ENCODE data around the gene PSEN2.

PSEN2 gene

GRCh38 chr1:226886122-226886901 lies 15.9 kb downstream of the PSEN2 start:
- no peak for DNase-seq (ENCODE audit: low read depth in 1 of 2, low spot score in 1 of 2)

GRCh38 chr1:226887006-226887405 lies 16.6 kb downstream of the PSEN2 start:
- DNase-seq (ENCODE audit: low read depth in 1 of 2, low spot score in 1 of 2) = no peak

DNA sequence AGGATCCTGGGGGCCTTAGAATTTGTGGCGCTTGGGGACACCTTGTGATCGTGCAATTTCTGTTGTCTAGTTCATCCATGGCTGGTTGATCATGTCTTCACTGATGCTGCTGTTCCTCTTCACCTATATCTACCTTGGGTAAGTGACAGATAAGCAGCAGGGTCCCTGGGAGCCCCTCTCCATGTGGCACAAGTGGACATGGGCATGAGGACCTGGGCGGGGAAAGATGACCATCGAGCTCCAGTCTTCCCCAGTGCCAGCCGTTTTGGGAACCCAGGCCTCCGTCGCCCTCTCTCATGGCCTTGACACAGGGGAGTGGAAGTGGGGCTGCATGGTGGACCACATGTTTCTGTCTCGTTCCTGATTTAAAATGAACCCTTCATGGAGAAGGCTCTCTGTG lies 17.6 kb downstream of the PSEN2 start:
- DNase-seq (ENCODE audit: low read depth in 1 of 2, low spot score in 1 of 2) = no peak

GRCh38 chr1:226888816-226889215 lies 18.4 kb downstream of the PSEN2 start:
- no peak for DNase-seq (ENCODE audit: low read depth in 1 of 2, low spot score in 1 of 2)

GRCh38 chr1:226889616-226890330 lies 19.4 kb downstream of the PSEN2 start:
- DNase-seq (ENCODE audit: low read depth in 1 of 2, low spot score in 1 of 2) = no peak

- DNase-seq (ENCODE audit: low read depth in 1 of 2, low spot score in 1 of 2) = no peak
Observed at GRCh38 chr1:226890331-226891108, 20.1 kb downstream of the PSEN2 start.

DNA sequence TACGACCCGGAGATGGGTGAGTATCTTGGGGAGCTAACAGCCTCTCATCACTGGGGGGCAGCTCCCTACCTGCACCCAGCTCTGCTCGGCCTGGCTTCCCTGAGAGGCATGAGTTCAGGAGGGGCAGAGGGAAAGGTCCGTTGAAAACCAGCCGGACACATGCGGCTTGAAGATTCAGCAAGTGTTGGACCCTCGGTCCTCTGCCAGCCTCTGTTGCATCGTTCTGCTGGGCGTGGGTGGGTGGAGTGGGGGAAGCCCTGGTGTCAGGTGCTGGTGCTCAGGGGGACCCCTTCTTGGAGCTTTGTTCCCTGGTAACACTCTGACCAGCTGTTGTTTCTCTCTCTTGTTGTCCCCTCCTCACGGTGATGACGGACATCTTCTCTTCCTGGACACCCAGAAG lies 20.9 kb downstream of the PSEN2 start:
- no peak for DNase-seq (ENCODE audit: low read depth in 1 of 2, low spot score in 1 of 2)

DNA sequence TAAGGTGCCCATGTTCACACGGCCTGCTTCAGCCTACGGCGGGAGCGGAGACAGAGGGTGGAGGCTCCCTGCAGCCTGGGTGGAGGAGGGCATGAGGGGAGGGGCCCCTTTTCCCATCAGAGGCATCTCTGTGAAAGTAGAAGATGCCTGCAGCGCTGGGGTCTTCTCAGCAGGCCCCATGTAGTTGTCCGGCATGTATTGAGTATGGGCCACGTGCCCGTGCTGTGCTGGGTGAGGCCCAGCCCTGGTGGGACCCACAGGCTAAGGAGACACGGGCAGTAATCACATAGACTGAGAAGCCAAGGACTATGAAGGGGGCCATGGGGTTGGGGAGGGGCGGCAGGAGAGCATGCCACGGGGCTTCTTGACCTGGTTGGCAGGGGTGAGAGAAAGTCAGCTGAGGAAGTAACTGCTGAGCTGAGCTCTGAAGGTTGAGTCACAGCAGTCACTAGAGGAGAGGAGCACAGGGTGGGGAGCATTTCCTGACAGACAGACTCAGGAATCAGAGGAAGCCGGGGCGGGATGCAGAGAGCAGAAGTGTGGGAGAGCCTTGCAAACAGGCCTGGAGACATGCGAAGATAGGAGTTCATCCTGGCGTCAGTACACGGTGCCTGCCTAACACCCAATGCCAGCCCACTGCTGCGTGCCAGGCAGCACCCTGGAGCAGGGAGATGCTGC lies 21.6 kb downstream of the PSEN2 start:
- no peak for DNase-seq (ENCODE audit: low read depth in 1 of 2, low spot score in 1 of 2)

- DNase-seq (ENCODE audit: low read depth in 1 of 2, low spot score in 1 of 2) = no peak
Observed at GRCh38 chr1:226892524-226892875, 22.1 kb downstream of the PSEN2 start.

DNA sequence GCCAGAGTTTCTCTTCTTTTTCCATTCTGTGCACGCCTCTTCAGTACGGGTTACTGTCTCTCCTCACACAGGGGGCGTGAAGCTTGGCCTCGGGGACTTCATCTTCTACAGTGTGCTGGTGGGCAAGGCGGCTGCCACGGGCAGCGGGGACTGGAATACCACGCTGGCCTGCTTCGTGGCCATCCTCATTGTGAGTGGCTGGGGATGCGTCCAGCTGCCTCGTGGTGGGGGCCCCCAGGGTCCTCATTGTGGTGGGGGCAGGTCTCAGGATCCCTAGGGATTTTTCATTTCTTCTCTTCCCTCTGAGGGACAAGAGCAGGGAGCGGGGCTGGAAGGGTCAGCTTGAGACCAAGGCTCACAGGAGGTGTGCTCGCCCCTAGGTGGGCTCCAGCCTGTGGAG lies 23.5 kb downstream of the PSEN2 start:
- no peak for DNase-seq (ENCODE audit: low read depth in 1 of 2, low spot score in 1 of 2)

DNA sequence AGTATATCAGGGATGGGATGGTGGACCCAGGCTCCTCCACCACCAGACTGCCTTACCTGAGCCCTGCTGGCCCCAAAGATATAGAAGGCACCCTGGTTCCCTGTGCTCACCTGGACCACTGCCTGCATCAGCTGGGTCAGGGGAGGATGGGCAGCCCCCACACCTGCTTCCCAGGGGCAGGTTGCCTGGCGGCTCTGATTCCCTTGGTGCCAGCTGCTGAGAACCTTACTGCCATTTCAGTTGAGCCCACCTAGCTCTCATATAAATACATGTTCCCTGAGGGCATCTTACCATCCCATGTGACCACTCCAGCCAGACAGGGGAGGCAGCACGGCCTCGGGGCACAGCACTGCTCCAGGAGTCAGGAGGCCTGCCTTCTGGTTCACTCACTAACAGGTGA lies 24.4 kb downstream of the PSEN2 start:
- no peak for DNase-seq (ENCODE audit: low read depth in 1 of 2, low spot score in 1 of 2)

DNA sequence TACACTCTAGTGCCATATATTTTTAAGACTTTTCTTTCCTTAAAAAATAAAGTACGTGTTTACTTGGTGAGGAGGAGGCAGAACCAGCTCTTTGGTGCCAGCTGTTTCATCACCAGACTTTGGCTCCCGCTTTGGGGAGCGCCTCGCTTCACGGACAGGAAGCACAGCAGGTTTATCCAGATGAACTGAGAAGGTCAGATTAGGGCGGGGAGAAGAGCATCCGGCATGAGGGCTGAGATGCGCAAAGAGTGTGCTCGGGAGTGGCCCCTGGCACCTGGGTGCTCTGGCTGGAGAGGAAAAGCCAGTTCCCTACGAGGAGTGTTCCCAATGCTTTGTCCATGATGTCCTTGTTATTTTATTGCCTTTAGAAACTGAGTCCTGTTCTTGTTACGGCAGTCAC lies 25.2 kb downstream of the PSEN2 start:
- no peak for DNase-seq (ENCODE audit: low read depth in 1 of 2, low spot score in 1 of 2)

- DNase-seq (ENCODE audit: low read depth in 1 of 2, low spot score in 1 of 2) = no peak
Observed at GRCh38 chr1:226898246-226898645, 27.8 kb downstream of the PSEN2 start.

GRCh38 chr1:226901421-226901820 lies 31.0 kb downstream of the PSEN2 start:
- no peak for DNase-seq (ENCODE audit: low read depth in 1 of 2, low spot score in 1 of 2)

DNA sequence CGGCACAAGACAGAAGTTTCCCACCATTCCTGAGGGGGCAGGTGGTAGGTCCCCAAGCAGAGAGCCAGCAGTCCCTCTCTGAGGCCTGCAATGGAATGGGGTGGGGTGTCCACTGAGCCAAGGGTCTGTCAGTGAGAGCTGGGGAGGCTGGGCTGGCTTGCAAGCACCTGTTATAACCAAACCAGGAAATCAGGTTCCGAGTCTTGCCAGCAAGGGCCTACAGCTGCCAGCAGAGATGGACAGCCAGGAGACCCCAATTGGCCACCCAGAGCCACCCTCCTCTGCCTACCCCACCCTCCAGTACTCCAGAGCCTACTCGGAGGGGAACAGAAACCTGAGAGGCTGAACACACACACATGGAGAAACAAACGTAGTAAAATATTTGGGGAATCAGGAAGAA lies 32.2 kb downstream of the PSEN2 start:
- DNase-seq (ENCODE audit: low read depth in 1 of 2, low spot score in 1 of 2) = no peak

- DNase-seq (ENCODE audit: low read depth in 1 of 2, low spot score in 1 of 2) = no peak
Observed at GRCh38 chr1:226903819-226904716, 33.7 kb downstream of the PSEN2 start.

- no peak for DNase-seq (ENCODE audit: low read depth in 1 of 2, low spot score in 1 of 2)
Observed at GRCh38 chr1:226904772-226905171, 34.4 kb downstream of the PSEN2 start.

DNA sequence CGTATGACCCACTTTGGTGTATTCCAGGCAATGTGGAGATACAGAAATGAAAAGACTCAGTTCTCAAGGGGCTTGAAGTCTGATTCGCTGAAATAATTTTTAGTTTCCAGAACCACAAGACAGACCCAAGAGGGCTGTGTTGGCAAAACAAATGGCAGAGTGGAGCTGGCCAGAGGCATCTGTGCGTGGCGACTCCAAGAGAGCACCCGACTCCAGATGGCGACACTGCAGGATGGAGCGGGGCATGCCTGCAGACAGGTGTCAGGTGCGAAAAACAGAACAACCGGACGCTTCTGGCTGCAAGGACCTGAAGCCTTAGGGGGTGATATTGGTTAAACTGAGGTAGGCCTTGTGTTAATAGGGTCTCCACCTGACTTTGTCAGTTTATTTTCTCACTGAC lies 38.0 kb downstream of the PSEN2 start:
- no peak for DNase-seq (ENCODE audit: low read depth in 1 of 2, low spot score in 1 of 2)

- DNase-seq (ENCODE audit: low read depth in 1 of 2, low spot score in 1 of 2) = no peak
Observed at GRCh38 chr1:226908913-226909312, 38.5 kb downstream of the PSEN2 start.

GRCh38 chr1:226912587-226913176 lies 42.3 kb downstream of the PSEN2 start:
- DNase-seq (ENCODE audit: low read depth in 1 of 2, low spot score in 1 of 2) = no peak
